HEK293T (cell line): ENCODE data around the gene KLHL29.

Experiments used
- CTCF ChIA-PET: fragments of 350-600 bp; formaldehyde crosslinking; extraction: SDS; loops from one replicate; lab custom pipeline; 2021; ENCODE audit warnings: antibody characterized with exemption, inconsistent platforms; lab: Yijun Ruan, JAX
- POLR2A ChIA-PET: fragments of 350-600 bp; formaldehyde crosslinking; extraction: SDS; loops from one replicate; lab custom pipeline; 2020; ENCODE audit warnings: antibody characterized with exemption, inconsistent platforms; lab: Yijun Ruan, JAX
- DNase-seq: peaks from one replicate; pipeline ENCODE4 v3.0.0; 2012; ENCODE audit warnings: mixed read lengths; ENCODE audit errors: extremely low spot score
- ARNT ChIP-seq: fragments of 450-650 bp; IDR thresholded peaks from 2 replicates; pipeline ENCODE4 v1.6.1; 2017; ENCODE audit warnings: mild to moderate bottlenecking
- BHLHE40 ChIP-seq: fragments of 450-650 bp; IDR thresholded peaks from 2 replicates; pipeline ENCODE4 v1.6.1; 2016; ENCODE audit warnings: mild to moderate bottlenecking, moderate library complexity, borderline replicate concordance
- CTBP1 ChIP-seq: fragments of 450-650 bp; IDR thresholded peaks from 2 replicates; pipeline ENCODE4 v1.6.1; 2016; ENCODE audit warnings: borderline replicate concordance
- ELF4 ChIP-seq: fragments of 450-650 bp; IDR thresholded peaks from 2 replicates; pipeline ENCODE4 v1.6.1; 2017; ENCODE audit warnings: antibody characterized with exemption
- FOXA1 ChIP-seq: fragments of 450-650 bp; IDR thresholded peaks from 2 replicates; pipeline ENCODE4 v1.6.1; 2016; ENCODE audit warnings: mild to moderate bottlenecking
- FOXK2 ChIP-seq: fragments of 450-650 bp; IDR thresholded peaks from 2 replicates; pipeline ENCODE4 v1.6.1; 2016; ENCODE audit warnings: mild to moderate bottlenecking
- FOXM1 ChIP-seq: fragments of 450-650 bp; IDR thresholded peaks from 2 replicates; pipeline ENCODE4 v1.6.1; 2017; ENCODE audit warnings: mild to moderate bottlenecking, borderline replicate concordance
- HDGF ChIP-seq: fragments of 450-650 bp; IDR thresholded peaks from 2 replicates; pipeline ENCODE4 v1.6.1; 2017; ENCODE audit warnings: antibody characterized with exemption, borderline replicate concordance
- L3MBTL2 ChIP-seq: fragments of 450-650 bp; conservative IDR thresholded peaks from 2 replicates; pipeline ENCODE4 v1.6.1; 2016; ENCODE audit warnings: mild to moderate bottlenecking
- LEF1 ChIP-seq: fragments of 450-650 bp; IDR thresholded peaks from 2 replicates; pipeline ENCODE4 v1.6.1; 2017; ENCODE audit warnings: mild to moderate bottlenecking, borderline replicate concordance
- NFRKB ChIP-seq: fragments of 450-650 bp; IDR thresholded peaks from 2 replicates; pipeline ENCODE4 v1.6.1; 2016; ENCODE audit warnings: mild to moderate bottlenecking, moderate library complexity
- SP1 ChIP-seq: fragments of 450-650 bp; IDR thresholded peaks from 2 replicates; pipeline ENCODE4 v1.6.1; 2017
- SUZ12 ChIP-seq: fragments of 450-650 bp; IDR thresholded peaks from 2 replicates; pipeline ENCODE4 v1.6.1; 2016; ENCODE audit warnings: mild to moderate bottlenecking
- TARDBP ChIP-seq: fragments of 450-650 bp; IDR thresholded peaks from 2 replicates; pipeline ENCODE4 v1.6.1; 2016
- ZNF384 ChIP-seq: fragments of 450-650 bp; IDR thresholded peaks from 2 replicates; pipeline ENCODE4 v1.6.1; 2016
- TF ChIP-seq, protein P1 (sequence below): fragments of 450-650 bp; IDR thresholded peaks from 2 replicates; pipeline ENCODE4 v1.6.1; 2016

Gene KLHL29

DNA sequence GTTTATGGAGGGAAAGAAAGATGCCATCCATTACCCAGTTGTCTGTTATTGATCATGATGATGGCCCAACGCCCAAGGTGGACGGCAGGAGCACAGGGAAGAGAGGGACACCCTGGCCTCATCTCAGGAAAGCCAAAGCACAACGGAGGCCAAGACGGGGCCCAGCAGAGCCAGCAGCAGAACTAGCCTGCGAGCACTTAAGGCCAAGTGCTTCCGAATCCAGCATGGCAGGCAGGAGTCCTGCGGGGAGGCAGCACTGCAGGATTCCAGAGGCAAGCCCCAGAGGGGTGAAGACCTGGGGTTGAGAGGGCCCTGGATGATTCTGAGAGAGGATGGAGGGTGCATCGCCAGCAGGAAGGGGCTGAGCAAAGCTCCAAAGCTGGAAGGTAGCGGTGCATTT lies 28.3 kb upstream of the KLHL29 start:
- DNase-seq: no peak
- ChIA-PET CTCF (no interaction called here), POLR2A (no interaction called here)
- no peak for TF ChIP-seq L3MBTL2
- TF ChIP-seq BHLHE40: no peak
- TF ChIP-seq NFRKB: no peak
- TF ChIP-seq ARNT: no peak
- TF ChIP-seq LEF1: no peak
- no peak for TF ChIP-seq FOXA1
- no peak for TF ChIP-seq ELF4
- TF ChIP-seq CTBP1: no peak
- TF ChIP-seq HDGF: no peak
- no peak for TF ChIP-seq SUZ12
- TF ChIP-seq, protein P1, sequence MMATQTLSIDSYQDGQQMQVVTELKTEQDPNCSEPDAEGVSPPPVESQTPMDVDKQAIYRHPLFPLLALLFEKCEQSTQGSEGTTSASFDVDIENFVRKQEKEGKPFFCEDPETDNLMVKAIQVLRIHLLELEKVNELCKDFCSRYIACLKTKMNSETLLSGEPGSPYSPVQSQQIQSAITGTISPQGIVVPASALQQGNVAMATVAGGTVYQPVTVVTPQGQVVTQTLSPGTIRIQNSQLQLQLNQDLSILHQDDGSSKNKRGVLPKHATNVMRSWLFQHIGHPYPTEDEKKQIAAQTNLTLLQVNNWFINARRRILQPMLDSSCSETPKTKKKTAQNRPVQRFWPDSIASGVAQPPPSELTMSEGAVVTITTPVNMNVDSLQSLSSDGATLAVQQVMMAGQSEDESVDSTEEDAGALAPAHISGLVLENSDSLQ: no peak
- TF ChIP-seq TARDBP: no peak
- TF ChIP-seq FOXM1: no peak
- no peak for TF ChIP-seq ZNF384
- TF ChIP-seq SP1: no peak
- no peak for TF ChIP-seq FOXK2

DNA sequence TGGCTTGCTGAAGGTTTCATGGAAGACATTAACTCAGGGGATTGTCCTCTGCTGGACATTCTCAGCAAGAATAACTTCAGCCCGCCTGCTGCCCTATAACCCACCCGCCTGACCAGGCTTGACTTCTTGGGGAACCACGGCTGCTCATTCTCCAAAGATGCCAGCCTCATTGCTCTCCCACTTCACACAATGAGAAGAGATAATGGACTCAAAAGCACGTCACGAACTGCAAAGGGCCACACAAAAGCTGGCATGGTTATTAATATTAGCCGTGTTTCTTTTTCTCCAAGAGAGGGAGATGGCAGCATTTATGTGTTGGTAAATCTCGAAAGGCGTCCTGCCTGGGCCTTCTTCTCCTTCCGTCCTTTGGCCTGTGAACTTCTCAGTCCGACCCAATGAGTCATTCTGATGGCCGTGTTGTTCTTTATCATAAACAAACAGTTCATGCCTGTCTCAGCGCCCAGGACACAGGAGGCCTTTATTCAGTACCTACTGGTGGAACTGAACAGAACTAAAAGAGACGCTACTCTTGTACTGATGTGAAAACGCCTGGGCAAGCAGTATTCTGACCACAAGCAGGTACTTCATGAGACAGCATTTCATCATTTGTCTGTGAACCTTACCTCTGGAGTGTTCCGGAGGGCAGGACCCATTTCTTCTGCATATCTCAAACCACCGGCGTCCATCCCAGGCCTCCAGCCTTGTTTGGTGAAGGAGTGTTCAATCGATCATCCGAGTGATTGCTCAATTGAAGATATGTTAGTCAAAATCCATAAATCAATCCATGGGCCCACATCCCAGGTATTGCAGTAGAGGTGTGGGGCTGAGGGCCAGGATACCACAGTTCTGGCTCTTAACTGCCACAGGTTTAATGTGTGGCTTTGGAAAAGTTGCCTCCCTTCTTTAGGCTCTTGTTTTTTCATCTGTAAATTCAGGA lies 25.1 kb upstream of the KLHL29 start:
- CTCF ChIA-PET: no interaction called here
- TF ChIP-seq LEF1: no peak
- no peak for TF ChIP-seq ZNF384
- no peak for TF ChIP-seq FOXA1
- TF ChIP-seq SUZ12: no peak
- TF ChIP-seq, protein P1: no peak
- TF ChIP-seq BHLHE40: no peak
- no peak for TF ChIP-seq CTBP1
- no peak for TF ChIP-seq L3MBTL2
- TF ChIP-seq NFRKB: no peak
- no peak for TF ChIP-seq FOXM1
- TF ChIP-seq ARNT: no peak
- TF ChIP-seq ELF4: no peak
- TF ChIP-seq FOXK2: no peak
- no peak for TF ChIP-seq TARDBP
- TF ChIP-seq HDGF: no peak
- POLR2A ChIA-PET: no interaction called here

DNA sequence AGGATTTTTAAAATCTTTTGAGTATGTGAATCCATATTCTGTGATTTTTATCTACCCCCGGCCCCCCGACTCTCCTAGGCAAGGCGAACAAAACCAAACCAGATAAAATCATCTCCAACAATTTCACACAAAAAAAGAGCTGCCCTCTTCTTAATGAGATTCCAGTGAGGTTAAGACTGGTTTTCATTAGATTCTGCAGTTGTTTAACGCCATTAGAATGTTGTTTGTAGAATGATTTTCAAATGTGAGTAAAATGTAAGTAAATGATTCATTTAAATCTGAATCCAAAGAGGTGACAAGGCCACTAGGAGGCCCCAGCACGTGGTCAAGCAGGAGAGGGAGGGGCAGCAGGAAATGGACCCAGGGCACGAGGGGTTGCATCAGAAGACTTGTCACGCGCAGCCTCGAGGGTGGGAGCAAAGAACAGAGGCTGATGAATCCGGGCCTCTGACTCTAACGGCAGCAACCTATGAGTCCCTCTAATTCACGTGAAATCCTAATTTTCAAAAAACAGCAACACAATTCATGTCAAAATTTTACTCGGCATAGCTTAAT lies 24.3 kb upstream of the KLHL29 start:
- TF ChIP-seq SP1 (no peak), FOXK2 (no peak), NFRKB (no peak), TARDBP (no peak), ELF4 (no peak), L3MBTL2 (no peak; the same call in 1 of the 2 replicates)
- TF ChIP-seq, protein P1: no peak
- CTCF ChIA-PET: no interaction called here
- DNase-seq: no peak
- POLR2A ChIA-PET: no interaction called here

More for the DNA sequence above, 25.1 kb upstream of the KLHL29 start:
- DNase-seq: no peak

DNA sequence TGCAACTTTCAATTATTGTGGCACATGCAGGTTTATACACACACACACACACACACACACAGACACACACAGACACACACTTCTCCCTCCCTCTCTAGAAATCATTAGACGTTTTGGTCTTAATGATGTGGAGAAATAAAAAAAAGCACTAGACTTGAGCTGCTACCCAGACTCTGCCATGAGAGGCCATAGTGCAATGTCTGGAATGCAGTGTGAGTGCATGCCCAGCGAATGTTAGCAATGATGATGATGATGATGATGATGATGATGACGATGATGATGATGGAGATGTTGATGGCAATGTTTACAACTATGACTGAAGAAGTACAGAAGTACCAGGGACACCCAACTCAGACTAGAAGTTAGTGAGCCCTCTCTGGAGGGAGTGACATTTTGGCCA lies 23.8 kb upstream of the KLHL29 start:
- ChIA-PET POLR2A (no interaction called here), CTCF (no interaction called here)
- TF ChIP-seq TARDBP: no peak
- no peak for TF ChIP-seq CTBP1
- TF ChIP-seq SP1: no peak
- TF ChIP-seq ARNT: no peak
- TF ChIP-seq, protein P1: no peak
- no peak for TF ChIP-seq NFRKB
- TF ChIP-seq L3MBTL2: no peak
- TF ChIP-seq FOXM1: no peak
- TF ChIP-seq FOXA1: no peak
- no peak for TF ChIP-seq LEF1
- no peak for TF ChIP-seq ELF4
- no peak for TF ChIP-seq FOXK2
- no peak for TF ChIP-seq BHLHE40
- TF ChIP-seq HDGF: no peak
- TF ChIP-seq ZNF384: no peak
- no peak for TF ChIP-seq SUZ12
- no peak for DNase-seq

DNA sequence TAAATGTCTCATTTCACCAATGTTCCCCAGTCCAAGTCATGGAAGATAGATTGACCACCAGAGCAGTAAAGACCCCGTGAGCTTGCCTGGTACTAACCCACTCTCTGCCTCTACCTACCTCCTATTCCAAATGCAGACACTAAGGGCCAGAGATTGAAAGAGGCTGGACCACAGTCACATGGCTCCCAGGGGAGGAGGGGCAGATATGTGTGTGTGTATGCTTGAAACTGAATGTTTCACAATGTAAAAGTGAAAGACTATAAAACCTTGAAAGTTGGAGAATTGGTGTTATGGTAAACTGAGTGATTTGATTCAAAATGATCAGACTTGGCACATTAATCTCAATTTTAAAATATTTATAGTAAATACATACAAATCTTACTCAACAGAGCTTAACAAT lies 21.7 kb upstream of the KLHL29 start:
- no peak for DNase-seq
- POLR2A ChIA-PET: no interaction called here
- CTCF ChIA-PET: interaction anchor here (1.1 kb wide), 1 partner anchor 10 kb away, joined by 3 read pairs; no protein-coding TSS in a partner anchor
- TF ChIP-seq SUZ12 (no peak), BHLHE40 (no peak), FOXK2 (no peak), SP1 (no peak)
- TF ChIP-seq, protein P1: no peak
